HG02981 (cell line): ENCODE results near the gene ZNF343.
A peak's percentile ranks its signal among the peaks of the same experiment; 100 is the strongest.
"Not testable (repeated sequence)": the region's sequence is repeated elsewhere in the genome, so short reads cannot be mapped to it uniquely, and the experiment has no call there.

Experiments used
- ATAC-seq: cut with Tn5 transposase; IDR thresholded peaks from one replicate; pipeline ENCODE4 v1.9.1; 2021; ENCODE audit warnings: mild to moderate bottlenecking, moderate library complexity; ENCODE audit not compliant: unreplicated experiment

Gene ZNF343

GRCh38 chr20:2508631-2509467 is at the start of gene ZNF343:
TSS of gene ZNF343 (minus strand) at chr20:2508915. CDS start at chr20:2493895, 15,020 bp downstream.
- ATAC-seq, result peak; percentile 96

DNA sequence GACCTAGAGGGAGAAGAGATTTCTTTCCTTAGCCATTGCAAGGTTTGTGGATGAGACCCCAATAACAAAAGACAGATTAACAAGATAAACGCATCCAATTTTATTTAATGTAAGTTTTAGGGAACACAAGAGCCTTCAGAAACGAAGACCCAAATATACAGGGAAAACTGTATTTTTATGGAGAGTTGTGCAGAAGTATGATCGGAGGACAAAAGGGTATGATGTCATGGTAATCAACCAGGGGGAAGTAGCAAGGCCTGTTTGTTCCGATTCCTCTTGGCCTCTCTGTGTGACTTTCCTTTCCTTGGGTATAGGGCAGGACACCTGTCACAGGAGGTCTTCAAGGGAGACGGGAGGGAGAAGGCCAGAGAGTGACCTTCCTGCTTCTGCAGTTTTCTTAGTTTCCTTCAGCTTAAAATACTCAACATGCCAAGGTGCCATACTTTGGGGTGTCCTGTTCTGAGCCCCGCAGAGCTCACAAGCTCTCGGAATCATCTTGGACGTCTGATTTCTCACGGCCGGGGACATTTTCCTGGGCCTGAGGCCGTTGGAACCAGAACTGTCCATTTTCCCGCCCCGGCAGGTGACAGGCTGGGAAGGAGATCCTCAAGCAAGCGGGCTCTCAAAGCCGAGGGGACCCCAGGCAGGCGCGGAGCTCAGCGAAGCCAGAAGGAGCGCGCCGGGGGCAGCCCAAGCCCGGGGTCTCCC is 49.3 kb upstream of the ZNF343 start:
- no peak for ATAC-seq

DNA sequence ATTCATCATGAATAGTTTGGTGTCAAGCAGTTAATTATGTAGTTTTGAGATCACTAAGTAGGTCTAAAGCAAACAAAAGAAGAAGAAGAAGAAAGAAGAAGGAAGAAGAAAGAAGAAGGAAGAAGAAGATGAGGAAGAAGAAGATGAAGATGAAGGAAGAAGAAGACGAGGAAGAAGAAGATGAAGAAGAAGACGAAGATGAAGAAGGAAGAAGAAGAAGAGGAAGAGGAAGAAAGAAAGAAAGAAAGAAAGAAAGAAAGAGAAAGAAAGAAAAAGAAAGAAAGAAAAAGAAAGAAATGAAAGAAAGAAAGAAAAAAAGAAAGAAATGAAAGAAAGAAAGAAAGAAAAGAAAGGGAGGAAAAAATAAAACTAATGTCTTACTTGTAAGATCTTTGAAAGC is 36.9 kb upstream of the ZNF343 start:
- no peak for ATAC-seq

DNA sequence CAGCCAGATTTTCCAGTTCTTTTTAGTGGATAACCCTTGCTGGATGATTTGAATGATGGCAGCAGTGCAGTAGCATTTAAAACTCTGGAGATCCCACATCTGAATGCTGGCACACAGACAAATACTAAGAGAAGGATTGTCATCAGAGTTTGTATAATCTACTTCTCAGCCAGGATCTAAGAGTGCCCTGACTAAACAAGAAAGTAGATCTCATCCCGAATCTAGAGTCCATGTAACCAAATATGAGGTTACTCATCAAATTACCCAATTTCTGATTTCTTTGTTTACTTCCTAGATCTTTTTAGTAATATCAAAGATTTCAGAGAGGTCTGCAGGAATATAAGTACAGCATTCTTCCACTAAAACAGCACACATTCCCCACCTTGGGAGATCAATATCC is 35.5 kb upstream of the ZNF343 start:
- ATAC-seq, result no peak

DNA sequence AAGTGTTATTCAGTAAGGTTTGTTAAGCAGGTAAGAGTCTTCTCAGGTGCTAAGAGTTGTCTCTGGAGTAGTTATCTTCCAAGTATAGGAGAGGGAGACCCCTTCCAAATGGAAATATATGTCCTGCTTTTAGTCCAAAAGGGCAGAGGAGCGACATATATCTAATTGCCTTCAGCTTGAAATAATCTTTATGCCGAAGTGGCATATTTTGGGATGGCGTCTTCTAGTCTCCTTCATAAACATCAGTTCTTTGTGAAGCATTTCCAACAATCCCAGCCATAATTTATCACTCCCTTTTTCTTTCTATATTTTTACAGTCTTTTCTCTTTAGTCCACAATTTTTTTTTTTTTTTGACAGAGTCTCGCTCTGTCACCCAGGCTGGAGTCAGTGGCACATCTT is 33.6 kb upstream of the ZNF343 start:
- no peak for ATAC-seq

DNA sequence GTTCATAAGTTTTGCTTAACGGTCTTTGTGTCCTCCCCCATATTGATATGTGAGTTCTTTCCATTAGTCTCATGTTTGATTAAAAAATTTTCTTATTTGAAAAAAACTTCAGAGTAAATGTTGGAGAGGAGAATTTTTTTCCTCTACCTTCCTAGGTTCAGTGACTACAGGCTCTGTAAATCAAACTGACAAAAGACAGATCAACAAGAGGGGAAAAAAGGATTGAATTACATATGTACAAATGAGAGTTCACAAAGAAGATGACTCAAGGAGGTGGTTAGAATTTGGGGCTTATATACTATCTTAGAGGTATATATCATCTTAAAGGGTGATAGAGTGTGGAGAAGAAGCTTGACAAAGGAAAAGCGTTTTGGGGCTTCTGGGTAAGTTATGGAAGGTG is 33.2 kb upstream of the ZNF343 start:
- no peak for ATAC-seq

GRCh38 chr20:2538931-2539720 is 30.4 kb upstream of the ZNF343 start:
- no peak for ATAC-seq

- no peak for ATAC-seq
These were observed 29.6 kb upstream of the ZNF343 start for GRCh38 chr20:2538356-2538755.

GRCh38 chr20:2537101-2537500 is 28.4 kb upstream of the ZNF343 start:
- ATAC-seq, result no peak

DNA sequence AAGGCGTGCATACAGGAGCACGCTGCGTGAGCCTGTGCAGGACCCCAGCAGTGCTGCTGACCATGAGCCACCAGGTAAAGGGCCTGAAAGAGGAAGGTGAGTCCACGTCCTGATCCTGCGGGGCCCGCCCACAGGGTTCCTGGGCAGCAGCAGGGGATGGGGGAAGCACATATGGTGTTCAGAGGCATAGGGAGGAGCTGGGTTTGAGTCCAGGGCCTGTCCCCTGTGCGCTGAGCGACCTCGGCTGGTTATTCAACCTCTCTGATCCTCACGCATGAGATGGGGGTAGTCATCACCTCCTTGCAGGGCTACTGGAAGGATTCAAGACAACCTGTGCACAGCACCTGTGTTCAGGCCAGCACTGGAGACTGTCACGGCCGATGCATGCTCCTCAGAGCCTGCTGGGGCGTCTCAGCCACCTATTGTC is 27.9 kb upstream of the ZNF343 start, which contains the start of gene TMC2:
TSS of gene TMC2 (plus strand) at position 14 of the 427 bp plus-strand sequence. CDS start at position 63, 49 bp downstream.
- no peak for ATAC-seq

- ATAC-seq, result no peak
These were observed 27.2 kb upstream of the ZNF343 start for GRCh38 chr20:2535711-2536559.

- no peak for ATAC-seq
These were observed 24.4 kb upstream of the ZNF343 start for GRCh38 chr20:2533118-2533517.

DNA sequence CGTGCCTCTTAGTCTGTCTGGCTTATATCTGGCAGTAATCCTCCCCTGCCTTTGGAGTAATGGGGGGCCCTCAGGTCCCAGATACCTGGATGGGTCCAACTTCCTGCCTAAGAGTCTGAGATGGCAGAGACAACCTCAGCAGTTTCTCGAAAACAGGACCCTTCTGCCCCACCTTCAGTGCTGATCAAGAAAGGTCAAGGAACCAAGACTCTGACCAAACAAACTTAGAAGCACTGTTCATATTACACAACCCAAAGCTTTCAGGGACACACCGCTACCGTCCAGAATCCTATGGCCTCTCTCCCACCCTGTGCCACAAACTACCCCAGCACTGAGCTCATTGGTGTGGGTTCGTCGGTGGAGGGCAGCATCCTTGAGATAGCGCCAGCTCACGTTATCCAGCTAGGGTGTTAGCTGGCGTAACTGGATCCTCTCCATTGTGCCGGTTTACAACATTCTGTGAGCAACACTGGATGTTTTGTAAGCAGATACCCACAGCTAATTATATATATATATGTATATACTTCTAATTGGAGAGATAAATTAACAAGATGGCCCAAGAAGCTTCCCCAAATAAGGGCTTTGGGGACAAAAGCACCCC is 20.1 kb upstream of the ZNF343 start:
- no peak for ATAC-seq

DNA sequence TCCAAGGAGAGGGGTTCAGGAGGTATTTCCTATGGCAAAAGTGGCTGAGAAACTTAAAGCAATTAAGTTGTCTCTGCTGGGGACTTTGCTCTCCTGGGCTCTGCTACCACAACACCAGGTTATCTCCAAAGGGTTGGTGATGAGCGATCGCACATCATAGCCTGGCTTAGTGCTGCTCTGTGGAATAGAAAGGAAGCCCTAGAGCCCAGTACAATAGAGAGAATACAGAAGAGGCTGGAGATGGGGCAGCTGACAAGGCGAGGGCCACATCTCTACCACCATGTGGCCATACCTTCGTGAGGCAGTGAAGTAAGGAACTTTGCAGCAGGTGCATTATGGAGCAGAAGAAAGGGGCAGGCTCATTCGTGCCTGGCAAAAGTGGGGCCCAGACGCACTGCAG is 19.0 kb upstream of the ZNF343 start:
- ATAC-seq, result no peak

- ATAC-seq, result not testable (repeated sequence)
These were observed 17.5 kb upstream of the ZNF343 start for GRCh38 chr20:2526218-2526583.

GRCh38 chr20:2524709-2525506 is 16.2 kb upstream of the ZNF343 start:
- ATAC-seq, result peak; percentile 13

GRCh38 chr20:2523919-2524708 is 15.4 kb upstream of the ZNF343 start:
- peak; percentile 66 for ATAC-seq

- ATAC-seq, result not testable (repeated sequence)
These were observed 14.2 kb upstream of the ZNF343 start for GRCh38 chr20:2522826-2523429.
